HT1080 (cell line): Measurements from ENCODE around the gene HAUS3. TPM values are rescaled to one million over a fixed set of nuclear protein-coding genes. Genes with fewer than 3 reads are reported as not detected.

Source experiments
- DNase-seq: peaks from one replicate; pipeline ENCODE4 v3.0.0-alpha.2; 2015; ENCODE audit warnings: low read depth
- total RNA-seq: library from RNA; depleted of rRNA; stranded (reverse); fragments of >200 nt; shearing (Covaris generic); gene quantifications from 2 replicates; pipeline ENCODE4 v1.2.3, GENCODE V29; 2014

The HAUS3 gene
- total RNA-seq, 1 experiment from 2014 or later: 16.7 TPM

GRCh38 chr4:2252530-2253091, 10.7 kb upstream of the HAUS3 start:
- no peak for DNase-seq

- no peak for DNase-seq
Observed at GRCh38 chr4:2251795-2252529, 10.0 kb upstream of the HAUS3 start.

- no peak for DNase-seq
Observed at GRCh38 chr4:2251073-2251794, 9.3 kb upstream of the HAUS3 start.

- no peak for DNase-seq
Observed at GRCh38 chr4:2250357-2251072, 8.6 kb upstream of the HAUS3 start.

- DNase-seq: no peak
Observed at GRCh38 chr4:2249526-2250356, 7.8 kb upstream of the HAUS3 start.

- no peak for DNase-seq
Observed at GRCh38 chr4:2248821-2249261, 6.9 kb upstream of the HAUS3 start.

GRCh38 chr4:2248044-2248780, 6.3 kb upstream of the HAUS3 start:
- DNase-seq: no peak

- DNase-seq: no peak
Observed at GRCh38 chr4:2247128-2248043, 5.5 kb upstream of the HAUS3 start.

GRCh38 chr4:2246384-2247127, 4.6 kb upstream of the HAUS3 start:
- DNase-seq: no peak

GRCh38 chr4:2245787-2246275, 3.9 kb upstream of the HAUS3 start:
- DNase-seq: no peak

- DNase-seq: no peak
Observed at GRCh38 chr4:2245057-2245786, 3.3 kb upstream of the HAUS3 start.

GRCh38 chr4:2243681-2244380, 1.9 kb upstream of the HAUS3 start:
- DNase-seq: peak; percentile 61

GRCh38 chr4:2241003-2241402, 918 bp downstream of the HAUS3 start:
- DNase-seq: no peak

- DNase-seq: no peak
Observed at GRCh38 chr4:2236944-2237666, 4.8 kb downstream of the HAUS3 start.

- no peak for DNase-seq
Observed at GRCh38 chr4:2231082-2231481, 10.8 kb downstream of the HAUS3 start.

- no peak for DNase-seq
Observed at GRCh38 chr4:2226261-2226660, 15.7 kb downstream of the HAUS3 start.
